Erythroblast (primary cell): ENCODE results near the gene RNASEH1.

Experiments used
- GATA1 ChIP-seq: IDR thresholded peaks from 2 replicates; pipeline ENCODE4 v1.6.1; 2011; ENCODE audit warnings: low read depth, mild to moderate bottlenecking, control low read depth, low read length, moderate library complexity
- POLR2A ChIP-seq: IDR thresholded peaks from 2 replicates; pipeline ENCODE4 v1.6.1; 2011; ENCODE audit warnings: mild to moderate bottlenecking, low read length

GRCh38 chr2:3534251-3534814, 23.8 kb downstream of the RNASEH1 start:
- TF ChIP-seq POLR2A (no peak), GATA1 (no peak)
